Endothelial cell of umbilical vein (primary cell): ENCODE data around the gene ACAD10. TPM values are rescaled to one million over a fixed set of nuclear protein-coding genes. Genes with fewer than 3 reads are reported as not detected.

ENCODE experiments used
- BruUV-seq: library from RNA; stranded (reverse); fragments of 400-500 nt; replicated peaks from 2 replicates; lab custom pipeline; 2021; lab: Mats Ljungman, UMichigan
- CTCF ChIA-PET: fragments of 300-600, 350-600 bp; sonication (Branson Sonifier 250); formaldehyde crosslinking; loops from one replicate; lab custom pipeline; 2021; ENCODE audit warnings: antibody characterized with exemption, inconsistent platforms; lab: Charles Lee
- POLR2A ChIA-PET: fragments of 300-600, 350-600 bp; sonication (Branson Sonifier 250); formaldehyde crosslinking; loops from one replicate; lab custom pipeline; 2021; ENCODE audit warnings: antibody characterized with exemption, inconsistent platforms; lab: Charles Lee
- DNase-seq: peaks from one replicate; pipeline ENCODE4 v3.0.0-alpha.2; 2011; ENCODE audit warnings: low read depth, low spot score
- FAIRE-seq: peaks from 2 replicates; lab custom pipeline; 2011; peaks lifted over from hg19 to GRCh38; lab: Jason Lieb, UNC
- H2AFZ ChIP-seq: 2 replicates; pipeline ENCODE4 v1.6.0; 2012; ENCODE audit warnings: low read depth, low read length, control low read depth, inconsistent platforms
- H3K27ac ChIP-seq: 2 replicates; pipeline ENCODE4 v1.5.1; 2011; ENCODE audit warnings: low read depth, mild to moderate bottlenecking, control low read depth, low read length, moderate library complexity; ENCODE audit not compliant: insufficient read depth
- H3K27me3 ChIP-seq, 2 experiments: 2 replicates each; pipeline versions ENCODE4 v1.6.0 to v1.6.1; 2011; ENCODE audit warnings: low read length in 2 of 2, mixed read lengths in 1 of 2; ENCODE audit not compliant: control insufficient read depth in 2 of 2, insufficient read depth in 2 of 2
- H3K36me3 ChIP-seq, 2 experiments: 2 replicates in 1 of 2; 3 replicates in 1 of 2; pipeline ENCODE4 v1.5.1; 2011; ENCODE audit warnings: low read length in 2 of 2, mild to moderate bottlenecking in 1 of 2, moderate library complexity in 1 of 2; ENCODE audit not compliant: control insufficient read depth in 2 of 2, insufficient read depth in 2 of 2; ENCODE audit errors: extremely low read depth in 1 of 2
- H3K4me1 ChIP-seq: 3 replicates; pipeline ENCODE4 v1.5.1; 2011; ENCODE audit warnings: mild to moderate bottlenecking, low read length; ENCODE audit not compliant: control insufficient read depth, insufficient read depth; ENCODE audit errors: extremely low read depth
- H3K4me2 ChIP-seq: 2 replicates; pipeline ENCODE4 v1.6.1; 2011; ENCODE audit warnings: low read length, control low read depth, mixed read lengths; ENCODE audit not compliant: insufficient read depth
- H3K4me3 ChIP-seq, 3 experiments: fragments of 200-600 bp in 1 of 3; sonication (generic), shearing (Covaris generic) in 1 of 3; replicated peaks in 1 of 3; 2 replicates each; pipeline ENCODE4 v1.5.1; 2011 to 2016; ENCODE audit warnings: control low read depth in 3 of 3, low read length in 3 of 3, mild to moderate bottlenecking in 2 of 3, inconsistent platforms in 1 of 3, low read depth in 1 of 3, moderate library complexity in 1 of 3; ENCODE audit not compliant: insufficient read depth in 1 of 3
- H3K79me2 ChIP-seq: 2 replicates; pipeline ENCODE4 v1.6.0; 2012; ENCODE audit warnings: low read length, inconsistent platforms; ENCODE audit not compliant: control insufficient read depth, insufficient read depth
- H3K9ac ChIP-seq: replicated peaks from 2 replicates; pipeline ENCODE3; 2011; ENCODE audit warnings: low read length, control low read depth; ENCODE audit not compliant: insufficient read depth; ENCODE audit errors: extremely low read depth
- H3K9me1 ChIP-seq: replicated peaks from 3 replicates; pipeline ENCODE4 v1.6.0; 2011; ENCODE audit warnings: mild to moderate bottlenecking, low read length; ENCODE audit not compliant: control insufficient read depth, insufficient read depth; ENCODE audit errors: extremely low read depth
- H3K9me3 ChIP-seq: replicated peaks from 2 replicates; pipeline ENCODE4 v1.5.1; 2012; ENCODE audit warnings: low read length, inconsistent platforms; ENCODE audit not compliant: control insufficient read depth, insufficient read depth
- H4K20me1 ChIP-seq: replicated peaks from 2 replicates; pipeline ENCODE3; 2011; ENCODE audit warnings: mild to moderate bottlenecking, low read length; ENCODE audit not compliant: control insufficient read depth, insufficient read depth; ENCODE audit errors: extremely low read depth
- EZH2 ChIP-seq: IDR thresholded peaks from 2 replicates; pipeline ENCODE4 v1.6.1; 2012; ENCODE audit warnings: borderline replicate concordance, low read depth, mild to moderate bottlenecking, moderate library complexity, low read length, inconsistent platforms; ENCODE audit not compliant: severe bottlenecking
- FOS ChIP-seq: IDR thresholded peaks from 2 replicates; pipeline ENCODE4 v1.6.1; 2011; ENCODE audit warnings: mild to moderate bottlenecking, low read length, moderate library complexity, borderline replicate concordance; ENCODE audit not compliant: insufficient read depth
- GATA2 ChIP-seq: IDR thresholded peaks from 2 replicates; pipeline ENCODE4 v1.7.0; 2011; ENCODE audit warnings: low read depth, mild to moderate bottlenecking, moderate library complexity, mixed read lengths, low read length; ENCODE audit not compliant: insufficient read length, insufficient read depth
- JUN ChIP-seq: IDR thresholded peaks from 2 replicates; pipeline ENCODE4 v1.6.1; 2011; ENCODE audit warnings: borderline replicate concordance, low read depth; ENCODE audit not compliant: insufficient read length, insufficient read depth
- MYC ChIP-seq: IDR thresholded peaks from one replicate; pipeline ENCODE4 v1.6.1; 2011; ENCODE audit warnings: mild to moderate bottlenecking, low read depth, low read length
- POLR2A ChIP-seq: IDR thresholded peaks from 2 replicates; pipeline ENCODE4 v1.6.1; 2012; ENCODE audit warnings: low read depth, mild to moderate bottlenecking, control low read depth, low read length
- POLR2AphosphoS5 ChIP-seq: IDR thresholded peaks from 2 replicates; pipeline ENCODE4 v1.6.1; 2012; ENCODE audit warnings: low read depth, mild to moderate bottlenecking, control low read depth, low read length, moderate library complexity; ENCODE audit not compliant: insufficient read depth
- dilution Hi-C: fragments of 300-500 bp; cut with MboI; formaldehyde crosslinking; loops from one replicate; pipeline ENCODE4 v1.15.0; 2019; ENCODE audit warnings: low sequenced_read_pairs; ENCODE audit not compliant: extremely low pct_ligation_motif_present
- intact Hi-C: fragments of 100-400 bp; cut with micrococcal nuclease; formaldehyde crosslinking; loops from one replicate; pipeline ENCODE4 v1.10.0; 2022
- polyA plus RNA-seq, 4 experiments: library from polyadenylated mRNA; depleted of rRNA in 3 of 4; stranded (reverse) in 3 of 4; unstranded in 1 of 4; fragments of >200 nt; gene quantifications; 2 replicates each; pipeline versions ENCODE4 v1.2.1 to v1.2.3, GENCODE V29; 2011 to 2012; ENCODE audit warnings: missing spikeins in 1 of 4
- total RNA-seq: library from RNA; stranded (reverse); gene quantifications from 2 replicates; pipeline ENCODE4 v1.2.3, GENCODE V29; 2021
- TF ChIP-seq, protein P1 (sequence below): IDR thresholded peaks from 2 replicates; pipeline ENCODE4 v1.6.1; 2011; ENCODE audit not compliant: insufficient read depth, insufficient read length
- TF ChIP-seq, protein P2 (sequence below), 2 donors: IDR thresholded peaks; 1 replicate in 1 of 2; 2 replicates in 1 of 2; pipeline ENCODE4 v1.5.1; 2011; ENCODE audit warnings: low read length in 2 of 2, mild to moderate bottlenecking in 2 of 2, moderate library complexity in 2 of 2, control low read depth in 1 of 2, inconsistent platforms in 1 of 2, low read depth in 1 of 2; ENCODE audit not compliant: insufficient read depth in 1 of 2; ENCODE audit errors: extremely low read depth in 1 of 2

The ACAD10 gene
- total and polyA plus RNA-seq, 2 donors (not counting 3 experiments of a cell fraction or from before 2014, with no cell fraction given): 15.2 to 16.3 TPM

DNA sequence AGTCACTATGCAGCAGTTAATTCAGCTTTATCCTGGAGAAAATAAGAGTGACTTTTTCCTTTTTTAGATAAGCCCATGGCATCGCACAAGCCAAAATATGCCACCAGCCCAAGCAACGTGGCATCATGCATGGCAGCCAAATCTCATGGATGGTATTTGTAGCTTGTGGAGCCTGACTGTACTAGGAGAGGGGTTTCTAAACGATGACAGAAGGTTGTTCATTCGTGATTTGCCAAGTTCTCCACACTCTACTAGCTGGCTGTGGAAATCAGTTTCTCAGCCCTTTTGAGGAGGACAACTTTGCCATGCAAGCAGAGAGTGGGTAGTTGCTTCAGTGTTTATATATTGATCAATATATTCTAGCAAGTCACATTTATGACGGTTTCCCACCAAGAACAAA lies 45.3 kb upstream of the ACAD10 start:
- CTCF ChIA-PET: interaction anchor here (0.9 to 1.4 kb wide), 3 partner anchors 14 to 244 kb away, joined by 3 to 4 read pairs (median 3); no protein-coding TSS in a partner anchor
- Histone ChIP-seq H3K27me3 (no peaks in the 10 kb centered on the region), H3K9me1 (no peaks in the 10 kb centered on the region), H3K4me1 (peaks cover 21% of the 10 kb centered on the region), H3K36me3 (peaks cover 2 to 8% of the 10 kb centered on the region in 2 experiments), H3K27ac (no peak overlapping the region), H4K20me1 (peaks cover 3% of the 10 kb centered on the region), H3K4me3 (no peak overlapping the region), H3K79me2 (no peaks in the 10 kb centered on the region), H2AFZ (no peak overlapping the region), H3K9me3 (no peaks in the 10 kb centered on the region), H3K9ac (no peak overlapping the region), H3K4me2 (no peak overlapping the region)
- FAIRE-seq (no peak), DNase-seq (no peak)
- intact Hi-C loops: no loop called here
- no TSS peak for BruUV-seq
- POLR2A ChIA-PET: no interaction called here
- dilution Hi-C loops: no loop called here
- TF ChIP-seq MYC (no peak), JUN (no peak), FOS (no peak), GATA2 (no peak), EZH2 (no peak), POLR2AphosphoS5 (no peak), POLR2A (no peak)
- TF ChIP-seq, protein P1, sequence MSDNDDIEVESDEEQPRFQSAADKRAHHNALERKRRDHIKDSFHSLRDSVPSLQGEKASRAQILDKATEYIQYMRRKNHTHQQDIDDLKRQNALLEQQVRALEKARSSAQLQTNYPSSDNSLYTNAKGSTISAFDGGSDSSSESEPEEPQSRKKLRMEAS: no peak
- TF ChIP-seq, protein P2, sequence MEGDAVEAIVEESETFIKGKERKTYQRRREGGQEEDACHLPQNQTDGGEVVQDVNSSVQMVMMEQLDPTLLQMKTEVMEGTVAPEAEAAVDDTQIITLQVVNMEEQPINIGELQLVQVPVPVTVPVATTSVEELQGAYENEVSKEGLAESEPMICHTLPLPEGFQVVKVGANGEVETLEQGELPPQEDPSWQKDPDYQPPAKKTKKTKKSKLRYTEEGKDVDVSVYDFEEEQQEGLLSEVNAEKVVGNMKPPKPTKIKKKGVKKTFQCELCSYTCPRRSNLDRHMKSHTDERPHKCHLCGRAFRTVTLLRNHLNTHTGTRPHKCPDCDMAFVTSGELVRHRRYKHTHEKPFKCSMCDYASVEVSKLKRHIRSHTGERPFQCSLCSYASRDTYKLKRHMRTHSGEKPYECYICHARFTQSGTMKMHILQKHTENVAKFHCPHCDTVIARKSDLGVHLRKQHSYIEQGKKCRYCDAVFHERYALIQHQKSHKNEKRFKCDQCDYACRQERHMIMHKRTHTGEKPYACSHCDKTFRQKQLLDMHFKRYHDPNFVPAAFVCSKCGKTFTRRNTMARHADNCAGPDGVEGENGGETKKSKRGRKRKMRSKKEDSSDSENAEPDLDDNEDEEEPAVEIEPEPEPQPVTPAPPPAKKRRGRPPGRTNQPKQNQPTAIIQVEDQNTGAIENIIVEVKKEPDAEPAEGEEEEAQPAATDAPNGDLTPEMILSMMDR (IDR thresholded peaks at IDR 0.05; ENCODE audit: extremely low read depth in 1 of 2, insufficient read depth in 1 of 2, low read depth in 1 of 2, low read length in 2 of 2): no peak
